HG02763 (cell line): ENCODE measurements around the gene ITGA3.
A peak's percentile ranks its signal among the peaks of the same experiment; 100 is the strongest.

Experiments used
- ATAC-seq: cut with Tn5 transposase; IDR thresholded peaks from one replicate; pipeline ENCODE4 v1.9.1; 2021; ENCODE audit warnings: mild to moderate bottlenecking, moderate library complexity; ENCODE audit not compliant: unreplicated experiment

The ITGA3 gene

GRCh38 chr17:50090971-50091917, 35.3 kb downstream of the ITGA3 start:
- no peak for ATAC-seq

GRCh38 chr17:50091918-50092285, 36.0 kb downstream of the ITGA3 start:
- no peak for ATAC-seq

GRCh38 chr17:50093246-50093645, 37.3 kb downstream of the ITGA3 start:
- no peak for ATAC-seq

GRCh38 chr17:50093807-50094206, 37.9 kb downstream of the ITGA3 start:
- no peak for ATAC-seq

GRCh38 chr17:50094243-50094752, 38.4 kb downstream of the ITGA3 start:
- no peak for ATAC-seq

- peak; percentile 89 for ATAC-seq
Measured at GRCh38 chr17:50094753-50095619, 39.1 kb downstream of the ITGA3 start, which contains the start of gene PDK2. Gene PDK2 (plus strand): TSS chr17:50095351. CDS start chr17:50095436, 85 bp downstream.

- no peak for ATAC-seq
Measured at GRCh38 chr17:50095626-50096037, 39.7 kb downstream of the ITGA3 start.

- no peak for ATAC-seq
Measured at GRCh38 chr17:50096092-50096491, 40.2 kb downstream of the ITGA3 start.

- ATAC-seq: no peak
Measured at GRCh38 chr17:50096758-50097157, 40.8 kb downstream of the ITGA3 start.

GRCh38 chr17:50097455-50097854, 41.5 kb downstream of the ITGA3 start:
- no peak for ATAC-seq

- no peak for ATAC-seq
Measured at GRCh38 chr17:50097926-50098325, 42.0 kb downstream of the ITGA3 start.

- ATAC-seq: no peak
Measured at GRCh38 chr17:50098583-50098982, 42.7 kb downstream of the ITGA3 start.

GRCh38 chr17:50099003-50099402, 43.1 kb downstream of the ITGA3 start:
- no peak for ATAC-seq

- ATAC-seq: no peak
Measured at GRCh38 chr17:50100480-50100883, 44.6 kb downstream of the ITGA3 start.

- ATAC-seq: no peak
Measured at GRCh38 chr17:50100921-50101345, 45.0 kb downstream of the ITGA3 start.

- no peak for ATAC-seq
Measured at GRCh38 chr17:50101346-50102163, 45.6 kb downstream of the ITGA3 start.

- no peak for ATAC-seq
Measured at GRCh38 chr17:50102164-50102991, 46.5 kb downstream of the ITGA3 start.

GRCh38 chr17:50103252-50103651, 47.3 kb downstream of the ITGA3 start:
- no peak for ATAC-seq

GRCh38 chr17:50103941-50104340, 48.0 kb downstream of the ITGA3 start:
- no peak for ATAC-seq

GRCh38 chr17:50105811-50106210, 49.9 kb downstream of the ITGA3 start:
- ATAC-seq: no peak
